ENCODE measurements around the gene CEL. TPM values are rescaled to one million over a fixed set of nuclear protein-coding genes. Genes with fewer than 3 reads are reported as not detected.

CEL gene
- total and polyA plus RNA-seq, 2 donors (not counting 1 experiment from before 2014, with no cell fraction given), result 0.12 to 0.33 TPM

- no peak overlapping the region for H3K4me2 ChIP-seq (ENCODE audit: extremely low read depth, insufficient read depth, low read length)
- DNase-seq (ENCODE audit: low read depth in 2 of 2), result no peak
- no peaks in the 10 kb centered on the region for H3K4me1 ChIP-seq (ENCODE audit: control insufficient read depth, extremely low read depth, insufficient read depth, low read length)
- H3K27me3 ChIP-seq (ENCODE audit: control insufficient read depth, insufficient read depth, low read length), result no peaks in the 10 kb centered on the region
- no peaks in the 10 kb centered on the region for H4K20me1 ChIP-seq (ENCODE audit: control insufficient read depth, extremely low read depth, insufficient read depth, low read length)
- H3K36me3 ChIP-seq (ENCODE audit: control insufficient read depth, insufficient read depth, low read length), result no peaks in the 10 kb centered on the region
- no peak overlapping the region for H3K4me3 ChIP-seq (replicated peaks in 1 of 4; ENCODE audit: control extremely low read depth in 1 of 4, insufficient read depth in 1 of 4, low read depth in 3 of 4, low read length in 4 of 4)
- TF ChIP-seq EZH2 (IDR thresholded peaks at IDR 0.05; ENCODE audit: low read length, missing control alignments), result no peak
- TF ChIP-seq, protein P1, sequence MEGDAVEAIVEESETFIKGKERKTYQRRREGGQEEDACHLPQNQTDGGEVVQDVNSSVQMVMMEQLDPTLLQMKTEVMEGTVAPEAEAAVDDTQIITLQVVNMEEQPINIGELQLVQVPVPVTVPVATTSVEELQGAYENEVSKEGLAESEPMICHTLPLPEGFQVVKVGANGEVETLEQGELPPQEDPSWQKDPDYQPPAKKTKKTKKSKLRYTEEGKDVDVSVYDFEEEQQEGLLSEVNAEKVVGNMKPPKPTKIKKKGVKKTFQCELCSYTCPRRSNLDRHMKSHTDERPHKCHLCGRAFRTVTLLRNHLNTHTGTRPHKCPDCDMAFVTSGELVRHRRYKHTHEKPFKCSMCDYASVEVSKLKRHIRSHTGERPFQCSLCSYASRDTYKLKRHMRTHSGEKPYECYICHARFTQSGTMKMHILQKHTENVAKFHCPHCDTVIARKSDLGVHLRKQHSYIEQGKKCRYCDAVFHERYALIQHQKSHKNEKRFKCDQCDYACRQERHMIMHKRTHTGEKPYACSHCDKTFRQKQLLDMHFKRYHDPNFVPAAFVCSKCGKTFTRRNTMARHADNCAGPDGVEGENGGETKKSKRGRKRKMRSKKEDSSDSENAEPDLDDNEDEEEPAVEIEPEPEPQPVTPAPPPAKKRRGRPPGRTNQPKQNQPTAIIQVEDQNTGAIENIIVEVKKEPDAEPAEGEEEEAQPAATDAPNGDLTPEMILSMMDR (conservative IDR thresholded peaks at IDR 0.05 in 1 of 2, IDR thresholded peaks at IDR 0.05 in 1 of 2; ENCODE audit: low read depth in 1 of 2, low read length in 2 of 2), result no peak
- no peaks in the 10 kb centered on the region for H3K9me3 ChIP-seq (ENCODE audit: control insufficient read depth, insufficient read depth, low read depth, low read length)
- H3K27ac ChIP-seq (ENCODE audit: insufficient read depth, low read length), result no peak overlapping the region
- no peaks in the 10 kb centered on the region for H3K79me2 ChIP-seq (ENCODE audit: control insufficient read depth, insufficient read depth, low read length)
- no peak overlapping the region for H2AFZ ChIP-seq (ENCODE audit: low read length)
- no peak overlapping the region for H3K9ac ChIP-seq (ENCODE audit: insufficient read depth, low read length)
Observed at GRCh38 chr9:133088146-133088750, 26.5 kb downstream of the CEL start.

- Histone ChIP-seq H3K9ac (ENCODE audit: insufficient read depth, low read length) (no peak overlapping the region), H4K20me1 (ENCODE audit: control insufficient read depth, extremely low read depth, insufficient read depth, low read length) (no peaks in the 10 kb centered on the region), H3K27ac (ENCODE audit: insufficient read depth, low read length) (no peak overlapping the region), H3K4me3 (replicated peaks in 1 of 4; ENCODE audit: control extremely low read depth in 1 of 4, insufficient read depth in 1 of 4, low read depth in 3 of 4, low read length in 4 of 4) (no peak overlapping the region), H3K79me2 (ENCODE audit: control insufficient read depth, insufficient read depth, low read length) (no peaks in the 10 kb centered on the region), H2AFZ (ENCODE audit: low read length) (no peak overlapping the region), H3K36me3 (ENCODE audit: control insufficient read depth, insufficient read depth, low read length) (no peaks in the 10 kb centered on the region), H3K4me2 (ENCODE audit: extremely low read depth, insufficient read depth, low read length) (no peak overlapping the region), H3K27me3 (ENCODE audit: control insufficient read depth, insufficient read depth, low read length) (no peaks in the 10 kb centered on the region), H3K4me1 (ENCODE audit: control insufficient read depth, extremely low read depth, insufficient read depth, low read length) (no peaks in the 10 kb centered on the region), H3K9me3 (ENCODE audit: control insufficient read depth, insufficient read depth, low read depth, low read length) (no peaks in the 10 kb centered on the region)
- no peak for TF ChIP-seq EZH2 (IDR thresholded peaks at IDR 0.05; ENCODE audit: low read length, missing control alignments)
- TF ChIP-seq, protein P1 (conservative IDR thresholded peaks at IDR 0.05 in 1 of 2, IDR thresholded peaks at IDR 0.05 in 1 of 2; ENCODE audit: low read depth in 1 of 2, low read length in 2 of 2), result no peak
- DNase-seq (ENCODE audit: low read depth in 2 of 2), result no peak
Observed at GRCh38 chr9:133088756-133089155, 27.0 kb downstream of the CEL start.

DNA sequence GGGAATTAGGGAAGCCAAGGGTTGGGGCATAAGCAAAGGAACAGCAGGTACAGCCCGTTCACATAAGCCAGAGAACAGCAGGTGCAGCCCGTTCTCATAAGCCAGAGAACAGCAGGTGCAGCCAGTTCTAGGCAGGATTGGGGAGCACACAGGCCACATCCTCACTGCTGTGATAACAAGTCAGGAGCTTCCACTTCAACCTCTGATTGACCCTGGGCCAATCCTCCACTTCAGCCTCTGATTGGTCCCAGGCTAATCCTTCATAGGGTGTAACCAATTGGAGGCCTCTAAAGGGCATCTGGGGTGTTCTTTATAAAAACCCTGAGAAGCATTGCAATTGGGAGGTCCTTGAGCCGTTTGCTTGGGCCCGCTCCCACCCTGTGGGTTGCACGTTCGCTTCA is 27.5 kb downstream of the CEL start:
- TF ChIP-seq EZH2 (IDR thresholded peaks at IDR 0.05; ENCODE audit: low read length, missing control alignments), result no peak
- TF ChIP-seq, protein P1 (conservative IDR thresholded peaks at IDR 0.05 in 1 of 2, IDR thresholded peaks at IDR 0.05 in 1 of 2; ENCODE audit: low read depth in 1 of 2, low read length in 2 of 2), result no peak
- DNase-seq (ENCODE audit: low read depth in 2 of 2), result no peak

More for the DNA sequence above, 27.5 kb downstream of the CEL start:
- no peaks in the 10 kb centered on the region for H3K27me3 ChIP-seq (ENCODE audit: control insufficient read depth, insufficient read depth, low read length)
- no peak overlapping the region for H3K4me3 ChIP-seq (replicated peaks in 1 of 4; ENCODE audit: control extremely low read depth in 1 of 4, insufficient read depth in 1 of 4, low read depth in 3 of 4, low read length in 4 of 4)
- no peaks in the 10 kb centered on the region for H4K20me1 ChIP-seq (ENCODE audit: control insufficient read depth, extremely low read depth, insufficient read depth, low read length)
- H3K9ac ChIP-seq (ENCODE audit: insufficient read depth, low read length), result no peak overlapping the region
- H3K79me2 ChIP-seq (ENCODE audit: control insufficient read depth, insufficient read depth, low read length), result no peaks in the 10 kb centered on the region
- no peak overlapping the region for H2AFZ ChIP-seq (ENCODE audit: low read length)
- H3K4me2 ChIP-seq (ENCODE audit: extremely low read depth, insufficient read depth, low read length), result no peak overlapping the region
- no peak overlapping the region for H3K27ac ChIP-seq (ENCODE audit: insufficient read depth, low read length)
- no peaks in the 10 kb centered on the region for H3K9me3 ChIP-seq (ENCODE audit: control insufficient read depth, insufficient read depth, low read depth, low read length)
- H3K4me1 ChIP-seq (ENCODE audit: control insufficient read depth, extremely low read depth, insufficient read depth, low read length), result no peaks in the 10 kb centered on the region
- H3K36me3 ChIP-seq (ENCODE audit: control insufficient read depth, insufficient read depth, low read length), result no peaks in the 10 kb centered on the region

Data from fibroblast of lung (primary cell).